GM19240 (cell line): ENCODE measurements around the gene SCN4A.

Experiments
- DNase-seq: peaks from one replicate; pipeline ENCODE4 v3.0.0; 2011; ENCODE audit warnings: low spot score; ENCODE audit not compliant: insufficient read length

SCN4A gene

DNA sequence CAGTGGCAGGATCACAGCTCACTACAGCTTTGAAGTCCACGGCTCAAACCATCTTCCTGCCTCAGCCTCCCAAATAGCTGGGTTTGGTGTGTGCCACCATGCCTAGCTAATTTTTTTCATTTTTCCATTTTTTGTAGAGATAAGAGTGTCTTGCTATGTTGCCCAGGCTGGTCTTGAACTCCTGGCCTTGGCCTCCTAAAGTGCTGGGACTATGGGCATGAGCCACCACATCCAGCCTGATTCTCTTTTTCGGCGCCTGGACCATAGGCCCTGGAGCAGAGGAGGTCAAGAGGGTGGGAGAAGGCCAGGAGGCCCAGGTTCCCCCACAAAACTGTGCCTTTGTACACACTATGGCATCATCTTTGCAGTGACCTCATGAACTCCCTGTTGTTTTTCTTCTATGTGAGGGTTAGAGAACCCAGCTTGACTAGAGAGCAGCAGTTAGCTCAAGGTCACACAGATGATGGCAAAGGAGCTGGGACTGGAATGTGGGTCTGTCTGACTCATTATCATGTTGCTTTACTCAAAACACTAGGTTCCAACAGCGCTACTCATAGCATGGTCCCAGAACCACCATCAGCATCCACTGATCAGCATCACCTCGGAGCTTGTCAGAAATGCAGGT is 16.3 kb downstream of the SCN4A start:
- DNase-seq: no peak

DNA sequence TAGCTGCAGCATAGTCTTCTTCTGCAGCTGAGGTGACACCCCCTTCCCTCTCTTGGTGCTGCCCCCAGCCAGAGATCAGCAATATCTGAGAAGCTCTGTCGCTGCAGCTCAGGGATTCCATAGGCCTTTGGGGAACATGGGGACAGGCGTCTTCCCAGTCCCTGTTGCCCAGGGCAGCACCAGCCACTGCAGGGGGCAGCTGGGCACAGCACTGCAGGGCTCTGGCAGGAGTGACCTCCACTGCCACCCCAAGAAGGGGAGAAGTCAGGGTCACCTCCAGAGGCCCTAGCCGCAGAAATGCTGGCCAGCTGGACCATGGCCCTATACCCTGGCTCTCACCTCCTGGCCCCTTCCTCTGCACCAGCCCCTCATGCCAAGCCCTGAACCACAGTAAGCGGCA is 16.9 kb downstream of the SCN4A start:
- DNase-seq: no peak

GRCh38 chr17:63955232-63955631 is 17.5 kb downstream of the SCN4A start:
- DNase-seq: no peak

- DNase-seq: peak; percentile 22
Observed at GRCh38 chr17:63954402-63955063, 18.2 kb downstream of the SCN4A start.

DNA sequence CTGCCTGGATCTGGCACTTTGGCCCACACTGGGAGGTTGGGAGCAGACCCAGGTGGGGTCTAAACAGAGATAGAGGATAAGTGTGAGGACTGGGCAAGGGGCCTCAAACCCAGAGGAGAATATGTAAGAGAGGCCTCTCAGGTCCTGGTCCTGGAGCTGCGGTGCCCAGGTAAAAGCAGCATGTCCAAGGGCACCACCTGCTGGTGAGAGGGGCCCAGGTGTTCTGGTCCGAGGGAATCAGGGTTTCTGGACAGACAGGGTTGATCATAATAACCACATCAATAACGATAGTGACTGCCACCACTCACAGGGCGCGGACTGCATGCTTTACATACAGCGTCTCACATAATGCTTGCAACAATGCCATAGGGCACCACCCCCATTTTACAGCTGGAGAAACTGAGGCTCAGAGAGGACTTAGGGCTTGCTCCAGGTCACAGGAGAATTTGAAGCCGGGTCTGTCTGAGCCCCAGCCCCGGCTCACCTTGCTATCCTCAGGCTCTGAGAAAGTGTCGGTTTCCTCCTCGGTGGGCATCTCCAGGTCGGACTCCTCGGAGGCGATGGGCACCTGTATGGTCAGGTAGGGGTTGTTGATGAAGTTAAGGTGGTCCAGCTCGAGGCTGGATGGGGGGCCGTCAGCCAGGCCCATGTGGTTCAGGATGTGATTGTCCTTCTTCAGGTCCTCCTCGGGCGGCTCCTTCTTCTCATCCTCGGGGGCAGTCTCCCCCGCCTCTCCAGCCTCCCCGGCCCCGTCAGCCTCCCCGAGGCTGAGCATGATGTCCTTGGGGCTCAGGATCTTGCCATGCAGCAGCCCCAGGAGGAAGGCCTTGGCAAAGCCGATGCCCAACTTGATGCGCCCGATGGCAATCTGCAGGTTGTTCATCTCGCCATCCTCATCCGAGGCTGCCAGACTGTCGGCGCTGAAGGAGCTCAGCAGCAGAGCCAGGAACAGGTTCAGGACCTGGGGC is 21.5 kb downstream of the SCN4A start:
- peak; percentile 40 for DNase-seq

DNA sequence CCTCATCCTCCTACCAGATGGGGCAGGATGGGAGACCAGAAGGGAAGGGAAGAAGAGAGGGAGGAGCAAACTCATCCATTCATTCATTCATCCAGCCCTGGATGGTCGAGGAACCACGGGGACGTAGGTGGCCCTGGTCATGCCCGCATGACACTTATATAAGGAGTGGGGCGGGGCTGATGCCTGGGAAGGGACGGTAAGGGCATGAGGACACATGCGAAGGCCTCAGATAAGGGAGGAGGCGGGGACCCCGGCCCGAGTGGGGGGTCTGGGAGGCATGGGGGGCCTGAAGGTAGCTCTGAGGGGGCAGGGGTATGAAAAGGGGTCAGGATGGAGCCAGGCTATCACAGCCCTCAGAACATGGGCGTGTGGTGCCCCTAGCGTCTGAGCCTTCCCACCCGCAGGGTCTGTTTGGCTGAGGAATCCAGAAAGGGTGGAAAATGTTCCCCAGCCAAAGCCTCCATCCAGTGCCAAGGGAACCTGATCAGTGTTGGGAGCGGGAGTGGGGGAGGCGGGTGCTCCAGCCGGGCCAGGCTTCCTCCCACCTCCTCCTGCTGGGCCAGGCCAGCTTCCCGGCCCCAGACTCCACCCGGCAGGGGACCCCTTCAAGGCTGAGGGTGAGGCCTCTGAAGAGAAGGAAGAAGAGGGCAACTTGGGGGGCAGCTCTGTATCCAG is 23.0 kb downstream of the SCN4A start:
- DNase-seq: no peak

GRCh38 chr17:63948521-63948920 is 24.2 kb downstream of the SCN4A start:
- no peak for DNase-seq

GRCh38 chr17:63947711-63948330 is 24.9 kb downstream of the SCN4A start:
- DNase-seq: no peak

DNA sequence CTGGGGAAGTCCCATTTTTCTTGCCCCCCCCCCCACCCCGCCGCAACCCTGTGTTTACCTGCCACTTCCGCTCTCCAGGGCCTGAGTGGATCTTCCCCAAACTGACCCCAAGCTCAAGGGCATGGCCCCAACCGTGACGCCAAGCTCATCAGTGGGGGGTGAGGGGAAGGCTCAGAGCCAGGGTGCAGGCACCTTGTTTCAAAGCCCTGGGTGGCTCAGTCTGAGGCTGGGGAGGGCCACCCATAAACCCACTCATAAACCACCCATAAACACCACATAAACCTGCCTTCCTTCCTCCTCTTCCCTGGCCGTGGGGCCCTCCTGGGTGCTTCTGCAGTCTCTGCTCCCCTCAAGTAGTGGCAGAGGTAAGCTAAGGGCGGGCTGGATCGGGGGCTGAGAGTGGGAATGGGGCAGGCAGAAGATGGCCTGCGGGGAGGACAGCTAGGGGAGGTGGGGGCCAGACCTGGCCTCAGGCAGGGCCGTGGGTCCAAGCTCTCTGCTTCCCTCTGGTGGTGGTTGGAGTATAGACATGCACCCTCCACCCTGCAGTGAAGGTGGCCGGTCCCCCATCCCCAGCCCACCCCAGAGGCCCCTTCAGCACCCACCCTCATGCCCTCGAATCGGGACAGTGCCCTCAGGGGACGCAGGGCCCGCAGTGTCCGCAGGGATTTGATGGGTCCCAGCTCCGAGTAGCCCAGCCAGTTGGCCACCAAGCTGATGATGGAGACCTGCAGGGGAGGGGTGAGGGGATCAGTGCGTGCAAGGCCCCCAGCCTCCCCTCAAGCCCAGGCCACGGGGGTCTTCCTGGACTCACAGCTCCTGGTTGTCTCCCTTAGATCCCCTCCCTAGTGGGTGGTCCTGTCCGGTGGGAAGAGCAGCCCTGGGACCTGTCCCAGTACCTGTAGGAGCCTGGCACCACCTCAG is 26.0 kb downstream of the SCN4A start:
- peak; percentile 96 for DNase-seq

DNA sequence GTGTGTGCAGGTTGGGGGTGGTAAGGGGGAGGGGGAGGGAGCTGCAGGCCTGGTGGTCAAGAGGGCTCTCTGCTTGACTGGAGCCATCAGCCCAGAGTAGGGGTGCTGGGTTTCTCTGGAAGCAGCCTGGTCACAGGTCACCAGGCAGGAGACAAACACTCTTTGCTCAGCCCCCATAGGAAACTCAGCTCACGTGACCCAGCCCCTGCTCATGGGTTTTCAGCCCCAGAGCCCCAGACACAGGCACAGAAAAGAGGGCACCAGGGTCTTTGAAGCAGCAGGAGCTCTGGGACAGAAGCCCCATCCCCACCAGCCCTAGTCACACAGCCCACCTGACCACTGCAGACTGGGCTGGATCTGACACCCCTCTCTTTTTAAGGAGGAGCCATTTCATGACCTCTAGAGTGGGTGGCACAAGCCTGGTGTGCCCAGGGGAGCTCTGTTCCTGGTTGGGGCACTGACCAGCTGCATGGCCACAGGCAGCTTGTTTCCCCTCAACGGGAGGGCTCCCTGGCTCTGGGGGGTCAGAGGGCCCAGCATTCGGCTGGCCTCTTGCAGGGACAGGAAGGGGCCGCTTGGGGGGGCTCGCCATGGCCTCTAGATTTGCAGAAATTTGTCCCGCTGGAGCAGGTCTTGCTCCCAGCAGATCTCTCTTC is 26.8 kb downstream of the SCN4A start:
- no peak for DNase-seq

- DNase-seq: no peak
Observed at GRCh38 chr17:63944736-63945499, 27.8 kb downstream of the SCN4A start.

GRCh38 chr17:63943745-63944144 is 29.0 kb downstream of the SCN4A start:
- DNase-seq: no peak

DNA sequence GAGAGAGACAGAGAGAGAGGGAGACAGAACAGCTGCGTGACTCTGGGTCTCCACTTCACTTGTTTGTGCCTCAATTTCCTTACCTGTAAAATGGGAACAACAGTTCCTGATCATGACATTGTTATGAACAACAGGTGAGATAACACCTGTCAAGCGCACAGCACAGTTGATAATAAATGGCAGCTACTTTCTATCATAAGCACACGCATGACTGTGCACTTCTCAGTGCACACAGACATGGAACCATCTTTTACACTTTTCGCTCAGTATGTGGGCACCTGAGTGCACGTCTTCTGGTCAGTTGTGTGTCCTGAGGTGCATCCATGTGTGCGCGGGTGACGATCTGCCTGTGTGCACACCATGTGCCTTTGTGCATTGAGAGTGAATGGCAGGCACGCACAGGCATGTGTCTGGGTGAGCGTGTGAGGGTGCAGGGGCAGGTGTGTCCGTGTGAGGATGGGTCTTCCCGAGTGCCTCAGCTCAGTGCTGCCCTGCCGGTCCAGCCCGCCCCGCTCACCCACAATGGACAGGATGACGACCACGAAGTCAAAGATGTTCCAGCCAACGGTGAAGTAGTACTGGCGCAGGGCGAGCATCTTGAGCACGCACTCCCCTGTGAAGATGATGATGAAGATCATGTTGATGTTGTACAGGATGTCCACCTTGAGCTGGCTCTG is 30.3 kb downstream of the SCN4A start:
- no peak for DNase-seq

DNA sequence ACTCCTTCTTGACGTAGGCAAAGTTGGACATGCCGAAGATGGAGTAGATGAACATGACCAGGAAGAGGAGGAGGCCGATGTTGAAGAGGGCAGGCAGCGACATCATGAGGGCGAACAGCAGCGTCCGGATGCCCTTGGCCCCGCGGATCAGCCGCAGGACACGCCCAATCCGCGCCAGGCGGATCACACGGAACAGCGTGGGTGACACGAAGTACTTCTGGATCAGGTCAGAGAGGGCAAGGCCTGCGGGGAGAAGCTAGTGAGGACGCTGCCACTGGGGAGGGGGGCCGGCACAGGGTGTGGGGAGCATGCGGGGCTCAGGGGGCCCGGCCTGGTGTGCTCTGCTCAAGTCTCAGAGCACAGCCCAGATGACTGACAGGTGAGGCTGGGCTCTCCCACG is 31.0 kb downstream of the SCN4A start:
- no peak for DNase-seq

GRCh38 chr17:63941162-63941561 is 31.6 kb downstream of the SCN4A start:
- DNase-seq: no peak

- DNase-seq: no peak
Observed at GRCh38 chr17:63940584-63940983, 32.1 kb downstream of the SCN4A start.

GRCh38 chr17:63939884-63940283 is 32.8 kb downstream of the SCN4A start:
- no peak for DNase-seq

DNA sequence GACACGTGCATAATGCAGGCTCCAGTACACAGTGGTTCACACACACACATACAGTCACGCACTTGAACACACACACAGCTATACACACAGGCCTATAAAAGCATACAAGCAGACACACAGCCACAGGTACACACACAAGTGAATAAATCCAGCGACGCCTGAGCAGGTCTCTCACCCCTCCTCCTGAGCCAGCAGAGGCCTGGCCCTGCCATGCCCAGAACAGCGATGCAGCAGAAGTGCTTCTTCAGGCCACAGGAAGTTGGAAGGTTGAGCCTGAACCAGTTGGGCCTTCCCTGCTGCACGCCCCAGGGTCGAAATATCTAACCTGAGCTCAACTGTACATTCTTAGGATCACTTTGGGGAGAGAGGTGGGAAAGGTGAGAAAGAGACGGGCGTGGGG is 33.3 kb downstream of the SCN4A start:
- DNase-seq: no peak
